BJ (cell line): ENCODE data around the gene SPATA6. TPM values are rescaled to one million over a fixed set of nuclear protein-coding genes. Genes with fewer than 3 reads are reported as not detected.
A peak's percentile ranks its signal among the peaks of the same experiment; 100 is the strongest.

Experiments
- CTCF ChIA-PET: fragments of 350-600 bp; formaldehyde crosslinking; extraction: SDS; loops from one replicate; lab custom pipeline; 2021; ENCODE audit warnings: antibody characterized with exemption, inconsistent platforms; lab: Yijun Ruan, JAX
- POLR2A ChIA-PET: fragments of 300-600 bp; sonication (Branson Sonifier 250); formaldehyde crosslinking; extraction: SDS; loops from one replicate; lab custom pipeline; 2021; ENCODE audit warnings: antibody characterized with exemption; lab: Charles Lee
- DNase-seq: peaks from one replicate; pipeline ENCODE4 v3.0.0-alpha.2; 2011; ENCODE audit warnings: low read depth
- H3K27me3 ChIP-seq: 2 replicates; pipeline ENCODE4 v1.6.0; 2011; ENCODE audit warnings: low read length; ENCODE audit not compliant: control insufficient read depth, insufficient read depth
- H3K36me3 ChIP-seq: 2 replicates; pipeline ENCODE4 v1.5.1; 2011; ENCODE audit warnings: low read length; ENCODE audit not compliant: control insufficient read depth, insufficient read depth
- H3K4me3 ChIP-seq: 2 replicates; pipeline ENCODE4 v1.5.1; 2011; ENCODE audit warnings: low read depth, mild to moderate bottlenecking, control low read depth, low read length
- polyA plus RNA-seq: library from polyadenylated mRNA; depleted of rRNA; stranded (reverse); fragments of >200 nt; gene quantifications from 2 replicates; pipeline ENCODE4 v1.2.3, GENCODE V29; 2011
- TF ChIP-seq, protein P1 (sequence below): IDR thresholded peaks from 2 replicates; pipeline ENCODE4 v1.5.1; 2011; ENCODE audit warnings: low read depth, mild to moderate bottlenecking, control low read depth, inconsistent platforms, low read length, moderate library complexity; ENCODE audit not compliant: insufficient read depth

SPATA6 gene
- polyA plus RNA-seq, 1 experiment: 1.6 TPM

DNA sequence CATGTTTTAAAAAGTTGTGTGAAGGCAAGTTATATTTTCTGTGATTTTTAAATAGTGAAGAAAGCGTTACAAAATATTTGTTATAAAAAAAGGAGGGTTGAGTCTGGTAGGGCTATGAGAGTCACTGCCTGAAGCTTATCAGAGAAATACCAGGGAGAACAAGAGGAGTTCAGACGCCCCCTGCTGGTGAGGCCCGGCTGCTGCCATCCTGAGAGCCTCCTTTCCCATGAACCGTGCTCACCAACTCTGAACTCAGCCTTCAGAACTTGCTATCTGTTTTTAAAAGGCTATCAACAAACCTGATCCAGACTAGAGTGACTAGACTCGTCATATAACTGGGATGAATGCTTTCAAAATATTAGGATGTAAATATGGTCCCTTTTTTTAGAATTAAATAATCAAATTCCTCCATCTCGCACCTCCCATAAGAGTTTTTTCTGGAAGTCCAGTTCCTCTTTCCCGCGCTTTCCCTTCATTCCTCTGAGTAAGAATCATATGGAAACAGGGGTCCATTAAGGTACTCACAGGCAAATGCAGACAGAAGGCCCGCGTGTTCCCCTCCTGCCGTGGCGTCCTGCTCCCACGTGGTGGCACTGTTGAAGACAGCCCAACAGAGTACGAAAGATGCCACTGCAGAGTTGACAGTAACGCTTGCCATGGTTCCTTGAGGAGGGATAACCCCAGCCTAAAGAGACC is 26.2 kb upstream of the SPATA6 start:
- Histone ChIP-seq H3K36me3 (no peaks in the 10 kb centered on the region), H3K4me3 (no peak overlapping the region), H3K27me3 (no peaks in the 10 kb centered on the region)
- POLR2A ChIA-PET: no interaction called here
- TF ChIP-seq, protein P1, sequence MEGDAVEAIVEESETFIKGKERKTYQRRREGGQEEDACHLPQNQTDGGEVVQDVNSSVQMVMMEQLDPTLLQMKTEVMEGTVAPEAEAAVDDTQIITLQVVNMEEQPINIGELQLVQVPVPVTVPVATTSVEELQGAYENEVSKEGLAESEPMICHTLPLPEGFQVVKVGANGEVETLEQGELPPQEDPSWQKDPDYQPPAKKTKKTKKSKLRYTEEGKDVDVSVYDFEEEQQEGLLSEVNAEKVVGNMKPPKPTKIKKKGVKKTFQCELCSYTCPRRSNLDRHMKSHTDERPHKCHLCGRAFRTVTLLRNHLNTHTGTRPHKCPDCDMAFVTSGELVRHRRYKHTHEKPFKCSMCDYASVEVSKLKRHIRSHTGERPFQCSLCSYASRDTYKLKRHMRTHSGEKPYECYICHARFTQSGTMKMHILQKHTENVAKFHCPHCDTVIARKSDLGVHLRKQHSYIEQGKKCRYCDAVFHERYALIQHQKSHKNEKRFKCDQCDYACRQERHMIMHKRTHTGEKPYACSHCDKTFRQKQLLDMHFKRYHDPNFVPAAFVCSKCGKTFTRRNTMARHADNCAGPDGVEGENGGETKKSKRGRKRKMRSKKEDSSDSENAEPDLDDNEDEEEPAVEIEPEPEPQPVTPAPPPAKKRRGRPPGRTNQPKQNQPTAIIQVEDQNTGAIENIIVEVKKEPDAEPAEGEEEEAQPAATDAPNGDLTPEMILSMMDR: peak; percentile 97
- DNase-seq: no peak
- CTCF ChIA-PET: interaction anchor here (0.6 to 2.1 kb wide), 30 partner anchors 8 to 471 kb away, joined by 3 to 18 read pairs (median 4); partner anchors contain the start of gene SPATA6

DNA sequence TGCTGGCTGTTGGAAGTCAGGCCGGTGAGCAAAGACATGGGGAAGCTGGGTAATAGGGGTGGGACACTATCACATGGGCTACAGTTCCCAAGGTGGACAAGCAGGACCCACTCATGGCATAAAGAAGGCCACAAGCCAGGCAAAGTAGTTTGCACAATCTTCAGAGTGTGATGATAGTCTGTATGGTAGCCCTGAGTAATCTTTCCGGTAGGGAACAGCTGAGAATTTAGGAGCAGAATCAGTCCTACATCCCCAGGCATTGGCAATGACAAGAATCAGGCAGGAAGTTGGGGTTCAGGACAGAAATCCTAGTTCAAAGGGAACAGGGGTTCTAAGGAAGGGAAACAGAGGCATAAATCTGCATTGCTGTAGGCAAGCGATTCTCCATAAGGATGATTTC is 23.9 kb upstream of the SPATA6 start:
- Histone ChIP-seq H3K4me3 (no peak overlapping the region), H3K36me3 (no peaks in the 10 kb centered on the region), H3K27me3 (no peaks in the 10 kb centered on the region)
- ChIA-PET CTCF (interaction anchor here (0.9 kb wide), 1 partner anchor 387 kb away, joined by 5 read pairs; no protein-coding TSS in a partner anchor), POLR2A (no interaction called here)
- TF ChIP-seq, protein P1: no peak
- no peak for DNase-seq

DNA sequence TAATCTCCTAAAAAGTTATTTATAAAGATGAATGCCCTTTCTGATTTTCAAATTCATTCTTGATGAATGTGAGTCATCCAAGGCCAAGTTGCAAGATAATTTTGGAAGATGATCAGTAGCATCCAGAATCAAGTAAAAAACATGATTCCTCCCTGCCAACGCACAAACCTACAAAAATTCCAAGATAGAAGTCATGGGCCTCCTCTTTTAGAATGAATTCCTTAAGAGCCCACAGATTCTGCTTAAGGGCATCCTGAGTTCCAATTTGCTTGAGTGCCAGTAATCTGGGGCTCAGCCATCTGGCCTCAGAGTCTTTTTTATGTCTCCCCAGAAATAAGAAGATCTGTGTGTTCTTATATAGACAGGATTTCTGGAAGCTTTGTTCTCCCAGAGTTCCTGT is 23.2 kb upstream of the SPATA6 start:
- Histone ChIP-seq H3K4me3 (no peak overlapping the region), H3K27me3 (no peaks in the 10 kb centered on the region), H3K36me3 (no peaks in the 10 kb centered on the region)
- ChIA-PET CTCF (interaction anchor here (0.9 to 1.5 kb wide), 3 partner anchors 23 to 386 kb away, joined by 4 to 5 read pairs (median 5); partner anchors contain the start of gene SPATA6), POLR2A (no interaction called here)
- peak; percentile 34 for DNase-seq
- TF ChIP-seq, protein P1: no peak

- H3K4me3 ChIP-seq: no peak overlapping the region
- no peaks in the 10 kb centered on the region for H3K36me3 ChIP-seq
- peak; percentile 82 for DNase-seq
- H3K27me3 ChIP-seq: no peaks in the 10 kb centered on the region
- ChIA-PET CTCF (interaction anchor here (1.0 to 1.5 kb wide), 3 partner anchors 12 to 24 kb away, joined by 3 to 5 read pairs (median 4); partner anchors contain the start of gene SPATA6), POLR2A (no interaction called here)
- TF ChIP-seq, protein P1: no peak
Measured at GRCh38 chr1:48493970-48494769, 22.2 kb upstream of the SPATA6 start.

- TF ChIP-seq, protein P1: no peak
Measured at GRCh38 chr1:48493041-48493440, 21.0 kb upstream of the SPATA6 start.

More at GRCh38 chr1:48493041-48493440, 21.0 kb upstream of the SPATA6 start:
- H3K36me3 ChIP-seq: no peaks in the 10 kb centered on the region
- ChIA-PET POLR2A (no interaction called here), CTCF (no interaction called here)
- no peak for DNase-seq
- H3K4me3 ChIP-seq: no peak overlapping the region
- no peaks in the 10 kb centered on the region for H3K27me3 ChIP-seq
